Thyroid gland (tissue), 4 donors: ENCODE results near the gene RELB. TPM values are rescaled to one million over a fixed set of nuclear protein-coding genes. Genes with fewer than 3 reads are reported as not detected.
A peak's percentile ranks its signal among the peaks of the same experiment; 100 is the strongest.

ENCODE experiments used
- DNase-seq, 2 donors: peaks; one replicate each; pipeline ENCODE4 v3.0.0-alpha.2; 2019
- H3K27ac ChIP-seq, 3 donors: fragments of 200-600 bp; sonication (generic); 1 replicate in 2 of 3; 2 replicates in 1 of 3; pipeline ENCODE4 v1.5.1; 2016 to 2019; ENCODE audit warnings: mild to moderate bottlenecking in 1 of 3, moderate library complexity in 1 of 3
- H3K27me3 ChIP-seq: fragments of 200-600 bp; sonication (generic); one replicate; pipeline ENCODE4 v1.5.1; 2019
- H3K36me3 ChIP-seq, 2 donors: fragments of 200-600 bp; sonication (generic); one replicate each; pipeline ENCODE4 v1.5.1; 2016 to 2019
- H3K4me1 ChIP-seq, 2 donors: fragments of 200-600 bp; sonication (generic); one replicate each; pipeline ENCODE4 v1.5.1; 2017 to 2019
- H3K4me3 ChIP-seq, 3 donors: fragments of 200-600 bp; sonication (generic); replicated peaks in 1 of 3; 1 replicate in 2 of 3; 2 replicates in 1 of 3; pipeline ENCODE4 v1.5.1; 2016; ENCODE audit warnings: mild to moderate bottlenecking in 1 of 3
- H3K9me3 ChIP-seq: fragments of 200-600 bp; sonication (generic); one replicate; pipeline ENCODE4 v1.5.1; 2017
- POLR2A ChIP-seq, 2 donors: fragments of 450-650 bp; IDR thresholded peaks; one replicate each; pipeline ENCODE4 v1.6.1; 2017; ENCODE audit warnings: antibody characterized with exemption in 2 of 2, mild to moderate bottlenecking in 2 of 2, moderate library complexity in 1 of 2
- WGBS, 2 donors: methylation state at CpG; one replicate each; pipeline ENCODE4 v1.1.5; 2017; 5-methylcytosine and 5-hydroxymethylcytosine counted together
- intact Hi-C: fragments of 100-400 bp; cut with DNase I; formaldehyde crosslinking; loops from one replicate; pipeline ENCODE4 v1.15.1; 2023
- total RNA-seq, 4 donors: library from RNA; depleted of rRNA; stranded (reverse); fragments of >200 nt; gene quantifications; one replicate each; pipeline ENCODE4 v1.2.3, GENCODE V29; 2016
- TF ChIP-seq, protein P1 (sequence below), 6 experiments: fragments of 200-600 bp in 3 of 6; fragments of 450-650 bp in 3 of 6; sonication (generic) in 3 of 6; IDR thresholded peaks; one replicate each; pipeline ENCODE4 v1.5.1; 2016 to 2019; ENCODE audit warnings: antibody characterized with exemption in 6 of 6, mild to moderate bottlenecking in 2 of 6, inconsistent platforms in 1 of 6, moderate library complexity in 1 of 6

The RELB gene
- total RNA-seq, 4 donors from 2014 or later = 6.7 to 11.3 (median 9.1) TPM

DNA sequence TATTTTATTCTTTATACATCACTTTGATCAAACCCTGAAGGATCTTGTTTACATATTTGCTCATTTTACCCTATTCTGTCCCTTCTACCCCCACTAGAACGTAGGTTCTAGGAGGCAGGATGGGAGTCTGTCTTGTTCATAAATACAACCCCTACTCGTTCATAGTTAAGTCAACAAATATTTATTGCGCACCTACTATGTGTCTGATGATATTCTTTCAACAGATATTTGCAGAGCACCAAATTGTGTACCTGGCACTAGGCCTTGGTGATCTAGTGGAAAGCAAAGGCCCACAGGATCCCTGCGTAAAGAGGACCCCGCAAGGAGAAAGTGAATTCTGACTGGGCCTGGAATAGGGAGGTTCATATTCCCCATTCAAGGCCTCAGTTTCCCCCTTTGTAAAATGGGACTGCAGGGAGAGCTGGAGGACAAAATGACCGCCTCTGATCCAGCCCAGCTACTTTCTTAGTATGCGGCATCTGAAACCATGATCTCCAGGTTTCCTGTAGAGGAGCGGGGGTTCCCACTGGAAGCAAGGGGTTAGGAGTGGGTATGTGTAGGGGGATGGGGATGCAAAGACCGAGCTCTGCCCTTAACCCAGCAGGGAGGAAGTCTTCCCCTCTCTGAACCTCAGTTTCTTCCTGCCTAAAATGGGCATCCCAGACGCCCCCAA is 77.3 kb downstream of the RELB start:
- H3K27ac ChIP-seq = no peak overlapping the region

DNA sequence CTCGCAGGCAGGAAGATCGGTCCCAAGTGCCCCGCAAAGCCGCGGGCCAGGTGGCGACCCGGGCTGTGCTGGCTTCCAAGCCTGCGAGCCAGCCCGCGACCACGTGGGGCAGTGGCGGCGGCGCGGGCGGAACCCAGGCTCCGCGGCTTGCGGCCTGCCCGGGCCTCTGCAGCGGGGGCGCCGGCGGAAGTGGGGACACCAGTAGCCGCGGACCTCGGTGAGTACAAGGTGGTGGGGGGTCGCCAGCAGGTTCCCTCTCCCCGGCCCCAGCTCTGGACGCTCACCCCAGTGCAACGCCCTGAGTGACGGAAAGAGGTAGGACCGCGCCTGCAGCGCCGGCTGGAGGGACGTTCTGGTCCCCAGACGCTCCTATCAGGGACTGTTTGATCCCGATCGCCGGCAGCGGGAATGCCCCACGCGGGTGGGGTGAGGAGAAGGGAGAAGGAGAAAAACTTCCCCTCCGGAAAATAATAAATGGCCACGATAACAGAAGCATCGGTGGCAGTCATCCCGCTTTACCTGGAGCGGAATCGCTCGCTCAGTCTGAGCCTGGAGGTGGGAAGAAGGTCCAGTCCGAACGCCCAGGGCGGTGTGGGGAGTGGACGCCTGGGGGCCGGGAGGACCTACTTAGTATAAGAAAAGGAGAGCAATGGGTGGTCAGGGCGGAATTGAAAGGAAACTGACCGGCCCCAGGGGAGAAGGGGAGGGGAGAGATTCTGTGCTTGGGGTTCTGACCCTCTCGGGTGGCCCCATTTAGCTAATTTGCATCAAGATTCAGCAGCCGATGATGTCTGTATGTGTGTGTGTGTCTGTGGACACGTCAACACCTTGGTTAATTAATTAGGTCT is 78.0 kb downstream of the RELB start, which contains the start of gene GEMIN7:
GEMIN7 (plus strand) TSS at position 198 of the 848 bp plus-strand sequence. CDS start 10,855 bp downstream, outside the sequence.
- Histone ChIP-seq H3K27ac (peak within 1 kb of the TSS in 1 of 3 donors; percentile 42), H3K36me3 (no peaks in the 10 kb centered on the region), H3K4me1 (peaks cover 12 to 37% of the 10 kb centered on the region in 2 donors), H3K27me3 (no peaks in the 10 kb centered on the region), H3K4me3 (peak within 1 kb of the TSS; percentile 63 to 94 (median 83)), H3K9me3 (no peaks in the 10 kb centered on the region)
- TF ChIP-seq POLR2A (IDR thresholded peaks at IDR 0.05) = peak in 1 of 2 donors; percentile 38
- TF ChIP-seq, protein P1, sequence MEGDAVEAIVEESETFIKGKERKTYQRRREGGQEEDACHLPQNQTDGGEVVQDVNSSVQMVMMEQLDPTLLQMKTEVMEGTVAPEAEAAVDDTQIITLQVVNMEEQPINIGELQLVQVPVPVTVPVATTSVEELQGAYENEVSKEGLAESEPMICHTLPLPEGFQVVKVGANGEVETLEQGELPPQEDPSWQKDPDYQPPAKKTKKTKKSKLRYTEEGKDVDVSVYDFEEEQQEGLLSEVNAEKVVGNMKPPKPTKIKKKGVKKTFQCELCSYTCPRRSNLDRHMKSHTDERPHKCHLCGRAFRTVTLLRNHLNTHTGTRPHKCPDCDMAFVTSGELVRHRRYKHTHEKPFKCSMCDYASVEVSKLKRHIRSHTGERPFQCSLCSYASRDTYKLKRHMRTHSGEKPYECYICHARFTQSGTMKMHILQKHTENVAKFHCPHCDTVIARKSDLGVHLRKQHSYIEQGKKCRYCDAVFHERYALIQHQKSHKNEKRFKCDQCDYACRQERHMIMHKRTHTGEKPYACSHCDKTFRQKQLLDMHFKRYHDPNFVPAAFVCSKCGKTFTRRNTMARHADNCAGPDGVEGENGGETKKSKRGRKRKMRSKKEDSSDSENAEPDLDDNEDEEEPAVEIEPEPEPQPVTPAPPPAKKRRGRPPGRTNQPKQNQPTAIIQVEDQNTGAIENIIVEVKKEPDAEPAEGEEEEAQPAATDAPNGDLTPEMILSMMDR (IDR thresholded peaks at IDR 0.05) = peak in 1 of 6 experiments; percentile 8
- DNase-seq = peak; percentile 72 to 74
- intact Hi-C loops = no loop called here
- WGBS, 2 donors = 0% methylated on average over 38 to 55 of the region's 61 CpGs

More for the DNA sequence above, 77.3 kb downstream of the RELB start:
- no peak for TF ChIP-seq POLR2A (IDR thresholded peaks at IDR 0.05)
- TF ChIP-seq, protein P1 (IDR thresholded peaks at IDR 0.05) = no peak
- DNase-seq = no peak
- H3K36me3 ChIP-seq = no peaks in the 10 kb centered on the region
- 52 to 57% methylated on average over 10 of the region's 10 CpGs for WGBS, 2 donors
- H3K4me1 ChIP-seq = peaks cover 12 to 37% of the 10 kb centered on the region in 2 donors
- peak overlapping the region in 2 of 3 donors; percentile 83 to 94 for H3K4me3 ChIP-seq
- no peaks in the 10 kb centered on the region for H3K27me3 ChIP-seq
- intact Hi-C loops = no loop called here
- no peaks in the 10 kb centered on the region for H3K9me3 ChIP-seq

DNA sequence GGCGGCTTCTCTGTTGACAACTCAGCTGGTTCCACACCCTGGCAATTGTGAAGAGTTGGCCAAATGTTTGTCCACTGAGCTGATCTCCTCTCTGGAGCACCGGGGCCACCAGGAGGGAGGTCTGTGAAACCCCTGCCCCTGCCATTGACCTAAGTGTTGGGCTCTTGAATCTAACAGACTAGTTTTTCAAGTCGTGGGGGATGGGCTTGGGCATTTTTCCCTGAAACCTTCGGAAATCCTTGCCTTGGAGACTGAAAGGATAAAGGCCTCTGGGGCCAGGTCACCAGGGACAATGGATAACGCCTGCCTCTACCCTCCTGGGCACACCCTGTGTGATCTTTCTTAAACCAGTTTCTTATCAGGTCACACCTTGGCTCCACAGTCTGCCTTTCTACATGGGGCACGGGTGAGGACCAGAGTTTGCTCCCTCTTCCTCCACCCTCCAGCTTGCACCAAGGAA is 78.7 kb downstream of the RELB start:
- Histone ChIP-seq H3K9me3 (no peaks in the 10 kb centered on the region), H3K4me3 (peak overlapping the region; percentile 63 to 94 (median 83)), H3K27me3 (no peaks in the 10 kb centered on the region), H3K4me1 (peaks cover 12 to 36% of the 10 kb centered on the region in 2 donors), H3K27ac (no peak overlapping the region), H3K36me3 (no peaks in the 10 kb centered on the region)
- TF ChIP-seq POLR2A (IDR thresholded peaks at IDR 0.05) = no peak
- TF ChIP-seq, protein P1 (IDR thresholded peaks at IDR 0.05) = no peak
- intact Hi-C loops = no loop called here
- 9 to 11% methylated on average over 4 to 6 of the region's 6 CpGs for WGBS, 2 donors
- no peak for DNase-seq

GRCh38 chr19:45082170-45082569 is 80.9 kb downstream of the RELB start:
- no peaks in the 10 kb centered on the region for H3K9me3 ChIP-seq
- peaks cover 7 to 19% of the 10 kb centered on the region in 2 donors for H3K4me1 ChIP-seq
- H3K27me3 ChIP-seq = no peaks in the 10 kb centered on the region
- DNase-seq = no peak
- H3K4me3 ChIP-seq = no peak overlapping the region
- intact Hi-C loops = no loop called here
- H3K27ac ChIP-seq = no peak overlapping the region
- 93 to 94% methylated on average over 5 of the region's 5 CpGs for WGBS, 2 donors
- H3K36me3 ChIP-seq = no peaks in the 10 kb centered on the region
- no peak for TF ChIP-seq POLR2A (IDR thresholded peaks at IDR 0.05)
- TF ChIP-seq, protein P1 (IDR thresholded peaks at IDR 0.05) = no peak
